Right renal cortex interstitium (tissue), 3 donors: Measurements from ENCODE around the gene GPC5. TPM values are rescaled to one million over a fixed set of nuclear protein-coding genes. Genes with fewer than 3 reads are reported as not detected.
A peak's percentile ranks its signal among the peaks of the same experiment; 100 is the strongest.

ENCODE experiments used
- DNase-seq, 3 donors: peaks; one replicate each; pipeline ENCODE4 v3.0.0-alpha.2; 2013; ENCODE audit warnings: low read depth in 3 of 3, low spot score in 2 of 3
- polyA plus RNA-seq, 3 donors: library from polyadenylated mRNA; unstranded; fragments of 120-200 nt; gene quantifications; one replicate each; pipeline ENCODE4 v1.2.1, GENCODE V29; 2013; ENCODE audit not compliant: insufficient read length in 3 of 3

Gene GPC5
- polyA plus RNA-seq, 3 donors: 3.5 to 6.2 (median 4.8) TPM

GRCh38 chr13:92297971-92298942 is 899.8 kb downstream of the GPC5 start:
- no peak for DNase-seq

- DNase-seq: no peak
Observed at GRCh38 chr13:92300651-92301050, 902.2 kb downstream of the GPC5 start.

- no peak for DNase-seq
Observed at GRCh38 chr13:92303428-92303827, 905.0 kb downstream of the GPC5 start.

GRCh38 chr13:92307752-92308151 is 909.3 kb downstream of the GPC5 start:
- DNase-seq: no peak

GRCh38 chr13:92312823-92313222 is 914.4 kb downstream of the GPC5 start:
- DNase-seq: no peak

- DNase-seq: no peak
Observed at GRCh38 chr13:92313382-92313781, 915.0 kb downstream of the GPC5 start.

GRCh38 chr13:92315265-92315664 is 916.8 kb downstream of the GPC5 start:
- no peak for DNase-seq

- no peak for DNase-seq
Observed at GRCh38 chr13:92316030-92316429, 917.6 kb downstream of the GPC5 start.

GRCh38 chr13:92317066-92317465 is 918.6 kb downstream of the GPC5 start:
- no peak for DNase-seq

- DNase-seq: no peak
Observed at GRCh38 chr13:92320323-92320722, 921.9 kb downstream of the GPC5 start.

GRCh38 chr13:92321174-92321573 is 922.8 kb downstream of the GPC5 start:
- no peak for DNase-seq

- no peak for DNase-seq
Observed at GRCh38 chr13:92345627-92346026, 947.2 kb downstream of the GPC5 start.

- no peak for DNase-seq
Observed at GRCh38 chr13:92346046-92346445, 947.6 kb downstream of the GPC5 start.

GRCh38 chr13:92354583-92354982 is 956.2 kb downstream of the GPC5 start:
- no peak for DNase-seq

- no peak for DNase-seq
Observed at GRCh38 chr13:92355213-92355612, 956.8 kb downstream of the GPC5 start.

- peak; percentile 12 to 19 (median 13) for DNase-seq
Observed at GRCh38 chr13:92362717-92363116, 964.3 kb downstream of the GPC5 start.

- DNase-seq: no peak
Observed at GRCh38 chr13:92365904-92366303, 967.5 kb downstream of the GPC5 start.

GRCh38 chr13:92377396-92377795 is 979.0 kb downstream of the GPC5 start:
- no peak for DNase-seq

GRCh38 chr13:92379371-92379770 is 981.0 kb downstream of the GPC5 start:
- DNase-seq: no peak

GRCh38 chr13:92384410-92384809 is 986.0 kb downstream of the GPC5 start:
- DNase-seq: no peak

GRCh38 chr13:92387245-92387644 is 988.8 kb downstream of the GPC5 start:
- no peak for DNase-seq

- DNase-seq: peak in 1 of 3 donors; percentile 7
Observed at GRCh38 chr13:92390217-92390616, 991.8 kb downstream of the GPC5 start.
